Upper lobe of right lung (tissue), 1 donor: ENCODE results near the gene B3GALT5. TPM values are rescaled to one million over a fixed set of nuclear protein-coding genes. Genes with fewer than 3 reads are reported as not detected.

Experiments used
- ATAC-seq: fragments of 200-7000 bp; cut with Tn5 transposase; one replicate; pipeline ENCODE4 v1.9.1; 2020; ENCODE audit warnings: mild to moderate bottlenecking, moderate library complexity
- DNase-seq: peaks from one replicate; pipeline ENCODE4 v3.0.0-alpha.2; 2020
- H3K27ac ChIP-seq: fragments of 200-600 bp; one replicate; pipeline ENCODE4 v1.8.0; 2022
- H3K27me3 ChIP-seq: fragments of 200-600 bp; one replicate; pipeline ENCODE4 v1.8.0; 2022; ENCODE audit warnings: mild to moderate bottlenecking
- H3K36me3 ChIP-seq: fragments of 200-600 bp; one replicate; pipeline ENCODE4 v1.8.0; 2022
- H3K4me1 ChIP-seq: fragments of 200-600 bp; one replicate; pipeline ENCODE4 v1.8.0; 2022
- H3K4me3 ChIP-seq: fragments of 200-600 bp; one replicate; pipeline ENCODE4 v1.8.0; 2022; ENCODE audit warnings: mild to moderate bottlenecking
- H3K9me3 ChIP-seq: fragments of 200-600 bp; one replicate; pipeline ENCODE4 v1.8.0; 2022
- CTCF ChIP-seq: fragments of 200-600 bp; IDR thresholded peaks from one replicate; pipeline ENCODE4 v1.8.0; 2022; ENCODE audit warnings: antibody characterized with exemption
- intact Hi-C: fragments of 100-400 bp; cut with DNase I; formaldehyde crosslinking; loops from one replicate; pipeline ENCODE4 v1.11.0; 2022
- total RNA-seq: library from RNA; stranded (reverse); fragmentation: NEBNext Ultra II Directional; extraction: Animal tissue kit (Norgen Biotek cat#: 25700); gene quantifications from one replicate; pipeline ENCODE4 v1.2.1, GENCODE V29; 2021
- donor health status: DM: no; HTN: yes; CAD: no; lungs with severe emphysema.

Gene B3GALT5
- total RNA-seq, 1 donor from 2014 or later: not detected

GRCh38 chr21:39654951-39655350 lies 42.2 kb downstream of the B3GALT5 start:
- intact Hi-C loops: no loop called here
- H3K9me3 ChIP-seq: no peaks in the 10 kb centered on the region
- H3K4me1 ChIP-seq: no peaks in the 10 kb centered on the region
- no peak overlapping the region for H3K27ac ChIP-seq
- H3K4me3 ChIP-seq: no peak overlapping the region
- no peaks in the 10 kb centered on the region for H3K27me3 ChIP-seq
- no peak for DNase-seq
- ATAC-seq: no peak
- TF ChIP-seq CTCF: no peak
- no peaks in the 10 kb centered on the region for H3K36me3 ChIP-seq

DNA sequence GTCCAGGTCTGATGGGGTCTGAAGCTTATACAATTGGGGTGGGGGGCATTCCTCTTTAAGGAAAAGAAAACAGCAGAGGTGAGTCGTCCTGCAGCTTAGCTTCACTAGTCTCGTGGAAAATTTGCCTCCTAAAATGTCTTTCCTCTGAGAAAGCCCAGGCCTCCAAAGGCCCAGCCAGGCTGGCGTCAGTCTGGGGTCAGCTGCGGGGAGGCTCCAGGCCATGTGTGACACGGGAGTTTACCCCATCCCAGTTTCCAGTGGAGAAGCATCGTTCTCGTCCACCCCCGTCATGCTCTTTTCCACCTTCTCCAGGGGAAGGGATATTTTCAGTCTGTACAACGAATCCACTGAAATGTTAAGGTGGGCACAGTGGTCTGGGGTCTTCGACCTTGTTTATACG lies 42.8 kb downstream of the B3GALT5 start:
- no peaks in the 10 kb centered on the region for H3K4me1 ChIP-seq
- intact Hi-C loops: no loop called here
- no peak for TF ChIP-seq CTCF
- DNase-seq: peak; percentile 7
- H3K4me3 ChIP-seq: no peak overlapping the region
- no peaks in the 10 kb centered on the region for H3K36me3 ChIP-seq
- H3K27me3 ChIP-seq: no peaks in the 10 kb centered on the region
- no peak overlapping the region for H3K27ac ChIP-seq
- no peaks in the 10 kb centered on the region for H3K9me3 ChIP-seq
- ATAC-seq: no peak

DNA sequence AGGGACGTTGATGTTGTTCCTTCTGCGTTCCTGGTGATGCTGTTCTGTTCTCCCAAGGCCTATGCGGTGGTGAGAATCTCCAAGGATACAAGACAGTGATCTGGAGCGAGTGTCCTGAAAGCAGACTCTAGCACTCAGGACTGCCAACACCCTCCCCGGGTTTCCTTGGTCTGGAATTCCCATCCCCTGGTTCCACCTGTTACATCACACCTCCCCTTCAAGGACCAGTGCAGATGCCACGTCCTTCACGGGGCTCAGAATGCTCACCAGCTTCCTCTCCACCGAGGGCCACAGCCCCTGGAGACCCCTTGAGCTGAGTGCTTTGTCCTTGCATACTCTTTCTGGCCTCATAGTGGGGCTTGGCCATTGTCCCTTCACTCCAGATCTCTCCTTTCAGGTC lies 43.5 kb downstream of the B3GALT5 start:
- TF ChIP-seq CTCF: no peak
- no peak for ATAC-seq

GRCh38 chr21:39657091-39657689 lies 44.5 kb downstream of the B3GALT5 start:
- DNase-seq (peak; percentile 22), ATAC-seq (no peak)
- intact Hi-C loops: no loop called here
- no peak overlapping the region for H3K27ac ChIP-seq
- H3K4me1 ChIP-seq: no peaks in the 10 kb centered on the region
- H3K27me3 ChIP-seq: no peaks in the 10 kb centered on the region
- no peak overlapping the region for H3K4me3 ChIP-seq
- no peaks in the 10 kb centered on the region for H3K9me3 ChIP-seq
- no peaks in the 10 kb centered on the region for H3K36me3 ChIP-seq
- TF ChIP-seq CTCF: no peak

More for the DNA sequence above, 43.5 kb downstream of the B3GALT5 start:
- Histone ChIP-seq H3K9me3 (no peaks in the 10 kb centered on the region), H3K27me3 (no peaks in the 10 kb centered on the region), H3K27ac (no peak overlapping the region), H3K36me3 (no peaks in the 10 kb centered on the region), H3K4me3 (no peak overlapping the region), H3K4me1 (no peaks in the 10 kb centered on the region)
- intact Hi-C loops: no loop called here
- DNase-seq: peak; percentile 41

DNA sequence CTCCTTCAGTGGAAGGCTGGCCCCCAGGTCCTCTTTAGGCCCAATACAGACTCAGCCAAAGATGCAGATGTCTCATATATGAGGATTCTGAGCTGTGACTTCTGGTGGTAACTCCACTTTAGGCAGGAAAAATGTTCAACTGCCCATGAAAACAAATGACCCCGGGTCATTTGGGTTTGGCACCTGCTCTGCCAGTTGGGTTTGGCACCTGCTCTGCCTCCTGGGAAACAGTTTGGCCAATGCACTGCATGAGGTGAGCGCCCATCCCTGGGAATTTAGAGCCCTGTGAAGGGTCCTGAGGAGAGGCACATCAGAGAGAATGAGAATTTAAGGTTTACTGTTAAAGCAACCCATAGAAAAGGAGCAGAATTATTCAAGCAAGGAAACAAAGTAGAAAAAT lies 45.3 kb downstream of the B3GALT5 start:
- Histone ChIP-seq H3K27ac (no peak overlapping the region), H3K27me3 (no peaks in the 10 kb centered on the region), H3K4me1 (no peaks in the 10 kb centered on the region), H3K9me3 (no peaks in the 10 kb centered on the region), H3K36me3 (no peaks in the 10 kb centered on the region), H3K4me3 (no peak overlapping the region)
- DNase-seq: peak; percentile 19
- no peak for ATAC-seq
- no peak for TF ChIP-seq CTCF
- intact Hi-C loops: no loop called here
